ENCODE data around the gene AMMECR1. TPM values are rescaled to one million over a fixed set of nuclear protein-coding genes. Genes with fewer than 3 reads are reported as not detected.
A peak's percentile ranks its signal among the peaks of the same experiment; 100 is the strongest.

Gene AMMECR1
- total RNA-seq, 1 donor from 2014 or later, result 37.9 TPM

GRCh38 chrX:110311437-110312230, 6.3 kb downstream of the AMMECR1 start:
- no peak for DNase-seq (ENCODE audit: low read depth)

GRCh38 chrX:110310896-110311295, 7.0 kb downstream of the AMMECR1 start:
- DNase-seq (ENCODE audit: low read depth), result peak; percentile 35

GRCh38 chrX:110310000-110310790, 7.7 kb downstream of the AMMECR1 start:
- DNase-seq (ENCODE audit: low read depth), result no peak

- peak; percentile 39 for DNase-seq (ENCODE audit: low read depth)
Observed at GRCh38 chrX:110308220-110308619, 9.7 kb downstream of the AMMECR1 start.

GRCh38 chrX:110304884-110305283, 13.0 kb downstream of the AMMECR1 start:
- no peak for DNase-seq (ENCODE audit: low read depth)

GRCh38 chrX:110304371-110304770, 13.5 kb downstream of the AMMECR1 start:
- no peak for DNase-seq (ENCODE audit: low read depth)

- no peak for DNase-seq (ENCODE audit: low read depth)
Observed at GRCh38 chrX:110302975-110303374, 14.9 kb downstream of the AMMECR1 start.

- no peak for DNase-seq (ENCODE audit: low read depth)
Observed at GRCh38 chrX:110301194-110301593, 16.7 kb downstream of the AMMECR1 start.

- DNase-seq (ENCODE audit: low read depth), result no peak
Observed at GRCh38 chrX:110294087-110294486, 23.8 kb downstream of the AMMECR1 start.

- no peak for DNase-seq (ENCODE audit: low read depth)
Observed at GRCh38 chrX:110293658-110294057, 24.2 kb downstream of the AMMECR1 start.

GRCh38 chrX:110287605-110288004, 30.3 kb downstream of the AMMECR1 start:
- peak; percentile 63 for DNase-seq (ENCODE audit: low read depth)

- DNase-seq (ENCODE audit: low read depth), result peak; percentile 91
Observed at GRCh38 chrX:110286106-110286505, 31.8 kb downstream of the AMMECR1 start.

- DNase-seq (ENCODE audit: low read depth), result peak; percentile 94
Observed at GRCh38 chrX:110284159-110284558, 33.7 kb downstream of the AMMECR1 start.

- DNase-seq (ENCODE audit: low read depth), result no peak
Observed at GRCh38 chrX:110282922-110283321, 35.0 kb downstream of the AMMECR1 start.

GRCh38 chrX:110281377-110281776, 36.5 kb downstream of the AMMECR1 start:
- no peak for DNase-seq (ENCODE audit: low read depth)

- DNase-seq (ENCODE audit: low read depth), result peak; percentile 92
Observed at GRCh38 chrX:110280954-110281353, 36.9 kb downstream of the AMMECR1 start.

- DNase-seq (ENCODE audit: low read depth), result peak; percentile 58
Observed at GRCh38 chrX:110277609-110278008, 40.3 kb downstream of the AMMECR1 start.

- peak; percentile 87 for DNase-seq (ENCODE audit: low read depth)
Observed at GRCh38 chrX:110276778-110277177, 41.1 kb downstream of the AMMECR1 start.

- DNase-seq (ENCODE audit: low read depth), result no peak
Observed at GRCh38 chrX:110268886-110269285, 49.0 kb downstream of the AMMECR1 start.

GRCh38 chrX:110268395-110268794, 49.5 kb downstream of the AMMECR1 start:
- DNase-seq (ENCODE audit: low read depth), result no peak

GRCh38 chrX:110267874-110268273, 50.0 kb downstream of the AMMECR1 start:
- DNase-seq (ENCODE audit: low read depth), result no peak

- DNase-seq (ENCODE audit: low read depth), result no peak
Observed at GRCh38 chrX:110265661-110266060, 52.2 kb downstream of the AMMECR1 start.

- DNase-seq (ENCODE audit: low read depth), result no peak
Observed at GRCh38 chrX:110259117-110259516, 58.8 kb downstream of the AMMECR1 start.

Measured in renal cortical epithelial cell (primary cell).